ENCODE data around the gene AR. TPM values are rescaled to one million over a fixed set of nuclear protein-coding genes. Genes with fewer than 3 reads are reported as not detected.

Gene AR
- total and polyA plus RNA-seq, 2 of the 8 experiments (the other 6 are each of a cell fraction or from before 2014, with no cell fraction given): 7.1 to 10.7 TPM

- no peak overlapping the region for H2AK5ac ChIP-seq (ENCODE audit: low read depth, low read length)
- no peak overlapping the region for H4K91ac ChIP-seq (replicated peaks; ENCODE audit: insufficient read length, low read length)
- H3K23me2 ChIP-seq (ENCODE audit: low read depth, low read length): no peaks in the 10 kb centered on the region
- TF ChIP-seq RNF2 (IDR thresholded peaks at IDR 0.05; ENCODE audit: borderline replicate concordance, low read depth, low read length, missing control alignments, poor library complexity, severe bottlenecking) (no peak), SIN3A (conservative IDR thresholded peaks at IDR 0.05 in 1 of 2, IDR thresholded peaks at IDR 0.05 in 1 of 2; ENCODE audit: low read depth in 1 of 2, low read length in 2 of 2) (no peak), BCL11A (IDR thresholded peaks at IDR 0.05; ENCODE audit: low read depth in 2 of 2, low read length in 2 of 2) (no peak), KDM5A (IDR thresholded peaks at IDR 0.05; ENCODE audit: low read length) (no peak), ASH2L (IDR thresholded peaks at IDR 0.05; ENCODE audit: low read length) (no peak), RXRA (IDR thresholded peaks at IDR 0.05; ENCODE audit: insufficient read depth, low read depth, low read length) (no peak), GTF2F1 (IDR thresholded peaks at IDR 0.05; ENCODE audit: borderline replicate concordance, low read depth, low read length) (no peak), ATF2 (IDR thresholded peaks at IDR 0.05; ENCODE audit: low read length) (no peak), SIX5 (IDR thresholded peaks at IDR 0.05; ENCODE audit: low read depth, low read length) (no peak)
- H4K8ac ChIP-seq (ENCODE audit: extremely low read depth, insufficient read depth, low read length): no peak overlapping the region
- H3K79me2 ChIP-seq (ENCODE audit: control insufficient read depth in 1 of 2, insufficient read depth in 2 of 2, low read length in 2 of 2): no peaks in the 10 kb centered on the region
- H2BK120ac ChIP-seq (replicated peaks; ENCODE audit: low read depth, low read length): no peak overlapping the region
- no peak overlapping the region for H3K4ac ChIP-seq (replicated peaks; ENCODE audit: insufficient read length, low read depth, low read length)
- H2BK5ac ChIP-seq (ENCODE audit: low read depth, low read length): no peak overlapping the region
- H3K9me3 ChIP-seq (ENCODE audit: insufficient read depth in 2 of 2, low read depth in 1 of 2, low read length in 1 of 2): no peaks in the 10 kb centered on the region
- no peaks in the 10 kb centered on the region for H3K27me3 ChIP-seq (replicated peaks in 1 of 4; ENCODE audit: control insufficient read depth in 3 of 4, extremely low read depth in 1 of 4, insufficient read depth in 3 of 4, low read length in 3 of 4)
- H2BK20ac ChIP-seq (ENCODE audit: low read length): no peak overlapping the region
- CTCF ChIA-PET (ENCODE audit: partially characterized antibody): interaction anchor here (1.2 kb wide), 1 partner anchor 12 kb away, joined by 4 read pairs; no protein-coding TSS in a partner anchor
- no peaks in the 10 kb centered on the region for H3K79me1 ChIP-seq (ENCODE audit: low read depth, low read length)
- no peak for DNase-seq (ENCODE audit: low read depth in 1 of 2, low spot score in 2 of 2)
- H2BK15ac ChIP-seq (ENCODE audit: low read length): no peak overlapping the region
- no peak overlapping the region for H3K18ac ChIP-seq (ENCODE audit: extremely low read depth, low read length)
- no peak for FAIRE-seq
- no peak overlapping the region for H3K56ac ChIP-seq (replicated peaks; ENCODE audit: insufficient read length, low read depth, low read length)
- H3K4me2 ChIP-seq (ENCODE audit: insufficient read depth in 1 of 2, low read depth in 2 of 2, low read length in 2 of 2): no peak overlapping the region
- H3K27ac ChIP-seq (ENCODE audit: low read depth, low read length): no peak overlapping the region
- no peaks in the 10 kb centered on the region for H3K4me1 ChIP-seq (replicated peaks in 1 of 4; ENCODE audit: control insufficient read depth in 3 of 4, insufficient read depth in 4 of 4, low read length in 3 of 4)
- H2BK12ac ChIP-seq (ENCODE audit: low read depth, low read length): no peak overlapping the region
- no peak overlapping the region for H3K14ac ChIP-seq (ENCODE audit: insufficient read length)
- no peak overlapping the region for H3K9ac ChIP-seq (replicated peaks in 1 of 4; ENCODE audit: extremely low read depth in 1 of 4, low read depth in 3 of 4, low read length in 3 of 4)
- POLR2A ChIA-PET (ENCODE audit: partially characterized antibody): no interaction called here
- no peak overlapping the region for H4K5ac ChIP-seq (ENCODE audit: insufficient read length, low read depth, low read length)
- no peak overlapping the region for H3K4me3 ChIP-seq (ENCODE audit: extremely low read depth in 1 of 4, insufficient read depth in 2 of 4, low read depth in 3 of 4, low read length in 4 of 4)
- no peaks in the 10 kb centered on the region for H4K20me1 ChIP-seq (replicated peaks in 1 of 2; ENCODE audit: control insufficient read depth in 1 of 2, insufficient read depth in 2 of 2, low read length in 2 of 2)
- no peak overlapping the region for H3K23ac ChIP-seq (ENCODE audit: insufficient read length)
- no peak overlapping the region for H2AFZ ChIP-seq (ENCODE audit: low read length)
- no peaks in the 10 kb centered on the region for H3K36me3 ChIP-seq (ENCODE audit: control insufficient read depth in 2 of 4, insufficient read depth in 4 of 4, low read length in 3 of 4)
Measured at GRCh38 chrX:67777148-67777547, 233.3 kb downstream of the AR start.

Data from H1 (cell line).